Testis (tissue), 2 donors: Measurements from ENCODE around the gene DPP8.

ENCODE experiments used
- CTCF ChIP-seq, 3 experiments: fragments of 450-650 bp in 2 of 3; fragments of 200-600 bp in 1 of 3; sonication (generic) in 1 of 3; IDR thresholded peaks; one replicate each; pipeline ENCODE4 v1.5.1; 2016 to 2019; ENCODE audit warnings: antibody characterized with exemption in 3 of 3, mild to moderate bottlenecking in 2 of 3, moderate library complexity in 1 of 3
- POLR2A ChIP-seq: fragments of 450-650 bp; IDR thresholded peaks from one replicate; pipeline ENCODE4 v1.6.1; 2017; ENCODE audit warnings: antibody characterized with exemption, mild to moderate bottlenecking, moderate library complexity

- no peak for TF ChIP-seq CTCF (IDR thresholded peaks at IDR 0.05)
- no peak for TF ChIP-seq POLR2A
Measured at GRCh38 chr15:65423150-65423975, 94.1 kb downstream of the DPP8 start.
